CD14-positive monocyte (primary cell): ENCODE results near the gene AASDHPPT. TPM values are rescaled to one million over a fixed set of nuclear protein-coding genes. Genes with fewer than 3 reads are reported as not detected.

Experiments used
- DNase-seq, 3 donors: peaks; one replicate each; pipeline ENCODE4 v3.0.0-alpha.2; 2011 to 2022
- H2AFZ ChIP-seq: 2 replicates; pipeline ENCODE4 v1.6.0; 2012; ENCODE audit warnings: mild to moderate bottlenecking, low read depth, low read length, inconsistent platforms; ENCODE audit not compliant: insufficient read depth, poor library complexity, severe bottlenecking
- H3K27ac ChIP-seq, 2 donors: 1 replicate in 1 of 2; 2 replicates in 1 of 2; pipeline ENCODE4 v1.5.1; 2012 to 2013; ENCODE audit warnings: low read length in 2 of 2, control low read depth in 1 of 2, inconsistent platforms in 1 of 2, low read depth in 1 of 2, mild to moderate bottlenecking in 1 of 2
- H3K27me3 ChIP-seq, 2 donors: one replicate each; pipeline versions ENCODE4 v1.6.0 to v1.6.1; 2011 to 2013; ENCODE audit warnings: low read length in 2 of 2; ENCODE audit not compliant: control insufficient read depth in 2 of 2, insufficient read depth in 2 of 2
- H3K36me3 ChIP-seq, 2 donors: replicated peaks in 1 of 2; 1 replicate in 1 of 2; 2 replicates in 1 of 2; pipeline versions ENCODE4 v1.5.1 to v1.6.1; 2012 to 2013; ENCODE audit warnings: low read length in 2 of 2, control low read depth in 1 of 2, inconsistent platforms in 1 of 2, mild to moderate bottlenecking in 1 of 2; ENCODE audit not compliant: insufficient read depth in 2 of 2, control insufficient read depth in 1 of 2
- H3K4me1 ChIP-seq, 2 donors: 1 replicate in 1 of 2; 2 replicates in 1 of 2; pipeline versions ENCODE4 v1.5.1 to v1.6.1; 2012 to 2013; ENCODE audit warnings: low read length in 2 of 2, control low read depth in 1 of 2, inconsistent platforms in 1 of 2, mild to moderate bottlenecking in 1 of 2, moderate library complexity in 1 of 2; ENCODE audit not compliant: insufficient read depth in 2 of 2, control insufficient read depth in 1 of 2
- H3K4me2 ChIP-seq: replicated peaks from 2 replicates; pipeline ENCODE3; 2012; ENCODE audit warnings: low read length, moderate library complexity, mild to moderate bottlenecking; ENCODE audit not compliant: poor library complexity, severe bottlenecking; ENCODE audit errors: extremely low read depth
- H3K4me3 ChIP-seq, 3 experiments: fragments of 200-600 bp in 1 of 3; sonication (generic) in 1 of 3; replicated peaks in 1 of 3; 1 replicate in 2 of 3; 2 replicates in 1 of 3; pipeline ENCODE4 v1.5.1; 2011 to 2013; ENCODE audit warnings: low read length in 3 of 3, mild to moderate bottlenecking in 3 of 3, control low read depth in 2 of 3, low read depth in 2 of 3, inconsistent platforms in 1 of 3, moderate library complexity in 1 of 3
- H3K79me2 ChIP-seq: 2 replicates; pipeline ENCODE4 v1.6.0; 2012; ENCODE audit warnings: mild to moderate bottlenecking, control low read depth, inconsistent platforms, low read length, moderate library complexity; ENCODE audit not compliant: insufficient read depth
- H3K9ac ChIP-seq: 2 replicates; pipeline ENCODE4 v1.6.0; 2017; ENCODE audit warnings: low read length, mild to moderate bottlenecking; ENCODE audit not compliant: insufficient read depth, poor library complexity, severe bottlenecking
- H3K9me3 ChIP-seq, 2 donors: replicated peaks in 1 of 2; 1 replicate in 1 of 2; 2 replicates in 1 of 2; pipeline versions ENCODE4 v1.5.1 to v1.6.1; 2012 to 2013; ENCODE audit warnings: low read length in 2 of 2, control low read depth in 1 of 2; ENCODE audit not compliant: control insufficient read depth in 1 of 2, insufficient read depth in 1 of 2
- H4K20me1 ChIP-seq: 2 replicates; pipeline ENCODE4 v1.6.0; 2012; ENCODE audit warnings: mild to moderate bottlenecking, low read length, control low read depth, moderate library complexity; ENCODE audit not compliant: insufficient read depth
- H3K27ac Mint-ChIP-seq, 7 donors: one replicate each; pipeline ENCODE4 v1.8.0; 2020; ENCODE audit warnings: mild to moderate bottlenecking in 7 of 7, mixed read lengths in 7 of 7, moderate library complexity in 6 of 7, inconsistent platforms in 2 of 7
- H3K27me3 Mint-ChIP-seq, 3 donors: one replicate each; pipeline ENCODE4 v1.8.0; 2021 to 2022; ENCODE audit warnings: low read depth in 3 of 3, mild to moderate bottlenecking in 3 of 3, mixed read lengths in 3 of 3, moderate library complexity in 3 of 3, inconsistent platforms in 1 of 3
- H3K36me3 Mint-ChIP-seq, 2 donors: one replicate each; pipeline ENCODE4 v1.8.0; 2020; ENCODE audit warnings: mixed read lengths in 2 of 2, inconsistent platforms in 1 of 2, mild to moderate bottlenecking in 1 of 2
- H3K4me1 Mint-ChIP-seq: one replicate; pipeline ENCODE4 v1.8.0; 2020; ENCODE audit warnings: mild to moderate bottlenecking, mixed read lengths
- H3K4me3 Mint-ChIP-seq, 2 donors: one replicate each; pipeline ENCODE4 v1.8.0; 2020; ENCODE audit warnings: mild to moderate bottlenecking in 2 of 2, mixed read lengths in 2 of 2, moderate library complexity in 1 of 2
- H3K9me3 Mint-ChIP-seq, 7 donors: one replicate each; pipeline ENCODE4 v1.8.0; 2020 to 2022; ENCODE audit warnings: mixed read lengths in 7 of 7, mild to moderate bottlenecking in 6 of 7, moderate library complexity in 6 of 7, inconsistent platforms in 2 of 7
- intact Hi-C, 2 donors: fragments of 100-400 bp; cut with micrococcal nuclease; formaldehyde crosslinking; loops; one replicate each; pipeline versions ENCODE4 v1.15.0 to v1.15.1; 2023
- polyA plus RNA-seq, 3 donors: library from polyadenylated mRNA; depleted of rRNA in 1 of 3; unstranded in 2 of 3; stranded (reverse) in 1 of 3; fragments of 300-500 nt in 2 of 3; fragments of >200 nt in 1 of 3; fragmentation: Illumina TruSeq in 2 of 3; gene quantifications; 1 replicate in 2 of 3; 2 replicates in 1 of 3; pipeline ENCODE4 v1.2.3, GENCODE V29; 2012 to 2021
- TF ChIP-seq, protein P1 (sequence below): fragments of 200-600 bp; IDR thresholded peaks from one replicate; pipeline ENCODE4 v1.8.0; 2022; ENCODE audit warnings: antibody characterized with exemption, mild to moderate bottlenecking

Gene AASDHPPT
- polyA plus RNA-seq, 3 donors = 7.6 to 47.3 (median 27.3) TPM

DNA sequence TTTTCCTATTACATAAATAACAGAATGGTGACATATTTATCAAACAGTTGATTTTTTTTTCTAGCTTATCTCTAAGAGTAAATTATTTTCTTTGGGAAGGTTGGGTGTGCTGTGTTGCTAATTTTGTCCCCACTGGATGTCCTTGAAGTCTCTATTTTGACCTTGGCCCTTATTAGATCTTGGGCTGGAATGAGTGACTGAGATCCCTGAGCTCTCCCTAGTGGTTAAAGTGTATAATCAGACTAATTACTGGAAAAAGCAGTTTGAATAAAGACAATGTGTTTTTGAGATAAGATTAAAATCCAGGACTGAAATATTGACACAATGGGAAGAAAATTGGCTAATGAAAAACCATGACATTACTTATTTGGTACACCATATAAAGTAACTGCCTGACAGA lies 56.1 kb downstream of the AASDHPPT start:
- intact Hi-C loops = no loop called here
- Histone ChIP-seq H3K4me2 (no peak overlapping the region), H3K27ac (no peak overlapping the region), H3K79me2 (no peaks in the 10 kb centered on the region), H3K4me3 (no peak overlapping the region), H3K9ac (no peak overlapping the region), H4K20me1 (no peaks in the 10 kb centered on the region), H2AFZ (no peak overlapping the region), H3K4me1 (no peaks in the 10 kb centered on the region), H3K9me3 (no peaks in the 10 kb centered on the region), H3K36me3 (no peaks in the 10 kb centered on the region), H3K27me3 (no peaks in the 10 kb centered on the region)
- no peak overlapping the region for H3K4me3 Mint-ChIP-seq
- H3K27ac Mint-ChIP-seq = no peak overlapping the region
- H3K4me1 Mint-ChIP-seq = no peaks in the 10 kb centered on the region
- TF ChIP-seq, protein P1, sequence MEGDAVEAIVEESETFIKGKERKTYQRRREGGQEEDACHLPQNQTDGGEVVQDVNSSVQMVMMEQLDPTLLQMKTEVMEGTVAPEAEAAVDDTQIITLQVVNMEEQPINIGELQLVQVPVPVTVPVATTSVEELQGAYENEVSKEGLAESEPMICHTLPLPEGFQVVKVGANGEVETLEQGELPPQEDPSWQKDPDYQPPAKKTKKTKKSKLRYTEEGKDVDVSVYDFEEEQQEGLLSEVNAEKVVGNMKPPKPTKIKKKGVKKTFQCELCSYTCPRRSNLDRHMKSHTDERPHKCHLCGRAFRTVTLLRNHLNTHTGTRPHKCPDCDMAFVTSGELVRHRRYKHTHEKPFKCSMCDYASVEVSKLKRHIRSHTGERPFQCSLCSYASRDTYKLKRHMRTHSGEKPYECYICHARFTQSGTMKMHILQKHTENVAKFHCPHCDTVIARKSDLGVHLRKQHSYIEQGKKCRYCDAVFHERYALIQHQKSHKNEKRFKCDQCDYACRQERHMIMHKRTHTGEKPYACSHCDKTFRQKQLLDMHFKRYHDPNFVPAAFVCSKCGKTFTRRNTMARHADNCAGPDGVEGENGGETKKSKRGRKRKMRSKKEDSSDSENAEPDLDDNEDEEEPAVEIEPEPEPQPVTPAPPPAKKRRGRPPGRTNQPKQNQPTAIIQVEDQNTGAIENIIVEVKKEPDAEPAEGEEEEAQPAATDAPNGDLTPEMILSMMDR = no peak
- H3K36me3 Mint-ChIP-seq = no peaks in the 10 kb centered on the region
- no peak for DNase-seq
- H3K27me3 Mint-ChIP-seq = no peaks in the 10 kb centered on the region
- H3K9me3 Mint-ChIP-seq = peaks cover 0 to 4% (median 0%) of the 10 kb centered on the region in 7 donors

DNA sequence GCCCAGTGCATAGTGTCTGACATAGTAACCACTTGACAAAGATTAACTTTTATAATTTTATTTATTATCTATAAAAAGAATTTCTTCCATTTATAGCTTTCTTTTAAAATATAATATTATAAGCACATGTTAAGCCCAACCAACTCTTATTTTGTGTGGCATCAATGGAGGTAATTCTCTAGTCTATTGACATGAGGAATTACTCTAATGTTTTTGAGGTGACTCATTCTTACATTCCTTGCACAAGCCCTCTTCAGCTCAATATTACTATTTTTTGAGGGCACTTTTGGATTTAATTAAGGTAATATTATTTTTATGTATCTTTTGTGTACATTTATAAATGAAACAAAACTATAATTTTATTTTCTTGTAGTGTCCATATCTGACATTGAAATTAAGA lies 59.6 kb downstream of the AASDHPPT start:
- Mint-ChIP-seq H3K36me3 (no peaks in the 10 kb centered on the region), H3K27me3 (no peaks in the 10 kb centered on the region), H3K4me1 (no peaks in the 10 kb centered on the region), H3K27ac (no peak overlapping the region), H3K9me3 (peaks cover 1 to 8% (median 3%) of the 10 kb centered on the region in 7 donors), H3K4me3 (no peak overlapping the region)
- TF ChIP-seq, protein P1 = no peak
- Histone ChIP-seq H3K4me2 (no peak overlapping the region), H3K4me1 (no peaks in the 10 kb centered on the region), H3K36me3 (no peaks in the 10 kb centered on the region), H3K79me2 (no peaks in the 10 kb centered on the region), H2AFZ (no peak overlapping the region), H3K27me3 (no peaks in the 10 kb centered on the region), H3K9ac (no peak overlapping the region), H3K27ac (no peak overlapping the region), H4K20me1 (no peaks in the 10 kb centered on the region), H3K9me3 (peaks cover under 1 to 2% of the 10 kb centered on the region in 2 donors), H3K4me3 (no peak overlapping the region)
- DNase-seq = no peak
- intact Hi-C loops = no loop called here
